Upper lobe of right lung (tissue), 1 donor: ENCODE data around the gene UIMC1. TPM values are rescaled to one million over a fixed set of nuclear protein-coding genes. Genes with fewer than 3 reads are reported as not detected.

Source experiments
- ATAC-seq: fragments of 200-7000 bp; cut with Tn5 transposase; one replicate; pipeline ENCODE4 v1.9.1; 2020; ENCODE audit warnings: mild to moderate bottlenecking, moderate library complexity
- DNase-seq: peaks from one replicate; pipeline ENCODE4 v3.0.0-alpha.2; 2020
- H3K27ac ChIP-seq: fragments of 200-600 bp; one replicate; pipeline ENCODE4 v1.8.0; 2022
- H3K27me3 ChIP-seq: fragments of 200-600 bp; one replicate; pipeline ENCODE4 v1.8.0; 2022; ENCODE audit warnings: mild to moderate bottlenecking
- H3K36me3 ChIP-seq: fragments of 200-600 bp; one replicate; pipeline ENCODE4 v1.8.0; 2022
- H3K4me1 ChIP-seq: fragments of 200-600 bp; one replicate; pipeline ENCODE4 v1.8.0; 2022
- H3K4me3 ChIP-seq: fragments of 200-600 bp; one replicate; pipeline ENCODE4 v1.8.0; 2022; ENCODE audit warnings: mild to moderate bottlenecking
- H3K9me3 ChIP-seq: fragments of 200-600 bp; one replicate; pipeline ENCODE4 v1.8.0; 2022
- intact Hi-C: fragments of 100-400 bp; cut with DNase I; formaldehyde crosslinking; loops from one replicate; pipeline ENCODE4 v1.11.0; 2022
- total RNA-seq: library from RNA; stranded (reverse); fragmentation: NEBNext Ultra II Directional; extraction: Animal tissue kit (Norgen Biotek cat#: 25700); gene quantifications from one replicate; pipeline ENCODE4 v1.2.1, GENCODE V29; 2021
- TF ChIP-seq, protein P1 (sequence below): fragments of 200-600 bp; IDR thresholded peaks from one replicate; pipeline ENCODE4 v1.8.0; 2022; ENCODE audit warnings: antibody characterized with exemption
- donor health status: DM: no; HTN: yes; CAD: no; lungs with severe emphysema.

The UIMC1 gene
- total RNA-seq, 1 donor from 2014 or later = 35.4 TPM

DNA sequence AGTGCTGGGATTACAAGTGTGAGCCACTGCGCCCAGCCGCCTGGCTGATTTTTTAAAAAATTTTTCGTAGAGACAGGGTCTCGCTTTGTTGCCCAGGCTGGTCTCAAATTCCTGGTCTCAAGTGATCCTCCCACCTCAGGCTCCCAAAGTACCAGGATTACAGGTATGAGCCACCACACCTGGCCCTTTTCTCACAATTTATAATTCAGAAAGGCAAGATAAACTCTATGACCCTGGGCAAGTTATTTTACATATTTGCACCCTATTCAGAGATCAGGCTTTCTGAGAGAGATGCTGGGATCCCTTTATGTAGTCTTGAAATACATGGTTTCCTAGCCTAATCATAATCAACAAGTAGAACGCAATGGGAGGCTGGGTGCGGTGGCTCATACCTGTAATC is 36.5 kb upstream of the UIMC1 start:
- H3K27me3 ChIP-seq = no peaks in the 10 kb centered on the region
- H3K9me3 ChIP-seq = no peaks in the 10 kb centered on the region
- DNase-seq (no peak), ATAC-seq (no peak)
- peaks cover 40% of the 10 kb centered on the region for H3K36me3 ChIP-seq
- H3K4me3 ChIP-seq = no peak overlapping the region
- intact Hi-C loops = no loop called here
- no peaks in the 10 kb centered on the region for H3K4me1 ChIP-seq
- H3K27ac ChIP-seq = peak overlapping the region; percentile 11
- TF ChIP-seq, protein P1, sequence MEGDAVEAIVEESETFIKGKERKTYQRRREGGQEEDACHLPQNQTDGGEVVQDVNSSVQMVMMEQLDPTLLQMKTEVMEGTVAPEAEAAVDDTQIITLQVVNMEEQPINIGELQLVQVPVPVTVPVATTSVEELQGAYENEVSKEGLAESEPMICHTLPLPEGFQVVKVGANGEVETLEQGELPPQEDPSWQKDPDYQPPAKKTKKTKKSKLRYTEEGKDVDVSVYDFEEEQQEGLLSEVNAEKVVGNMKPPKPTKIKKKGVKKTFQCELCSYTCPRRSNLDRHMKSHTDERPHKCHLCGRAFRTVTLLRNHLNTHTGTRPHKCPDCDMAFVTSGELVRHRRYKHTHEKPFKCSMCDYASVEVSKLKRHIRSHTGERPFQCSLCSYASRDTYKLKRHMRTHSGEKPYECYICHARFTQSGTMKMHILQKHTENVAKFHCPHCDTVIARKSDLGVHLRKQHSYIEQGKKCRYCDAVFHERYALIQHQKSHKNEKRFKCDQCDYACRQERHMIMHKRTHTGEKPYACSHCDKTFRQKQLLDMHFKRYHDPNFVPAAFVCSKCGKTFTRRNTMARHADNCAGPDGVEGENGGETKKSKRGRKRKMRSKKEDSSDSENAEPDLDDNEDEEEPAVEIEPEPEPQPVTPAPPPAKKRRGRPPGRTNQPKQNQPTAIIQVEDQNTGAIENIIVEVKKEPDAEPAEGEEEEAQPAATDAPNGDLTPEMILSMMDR = no peak

DNA sequence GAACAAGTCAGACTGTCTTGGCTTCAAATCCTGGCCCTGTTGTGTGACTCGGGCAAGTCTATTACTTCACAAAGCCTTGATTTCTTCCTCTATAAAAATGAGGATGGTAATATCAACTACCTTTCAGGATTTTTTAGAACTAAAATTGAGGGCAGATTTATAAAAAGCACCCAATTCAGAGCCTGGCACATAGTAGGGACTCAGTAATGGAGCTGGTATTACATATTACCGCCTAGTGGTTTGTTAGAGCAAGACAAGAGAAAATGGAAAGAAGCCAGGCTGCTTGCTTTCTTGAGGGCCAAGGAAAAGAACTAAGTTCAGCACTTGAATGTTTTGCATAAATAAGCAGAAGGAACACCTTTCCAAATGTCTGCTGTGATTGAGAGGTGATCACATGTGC is 35.4 kb upstream of the UIMC1 start:
- ATAC-seq (no peak), DNase-seq (no peak)
- Histone ChIP-seq H3K36me3 (peaks cover 38% of the 10 kb centered on the region), H3K27ac (no peak overlapping the region), H3K4me3 (no peak overlapping the region), H3K9me3 (no peaks in the 10 kb centered on the region), H3K27me3 (no peaks in the 10 kb centered on the region), H3K4me1 (no peaks in the 10 kb centered on the region)
- intact Hi-C loops = no loop called here
- TF ChIP-seq, protein P1 = no peak

DNA sequence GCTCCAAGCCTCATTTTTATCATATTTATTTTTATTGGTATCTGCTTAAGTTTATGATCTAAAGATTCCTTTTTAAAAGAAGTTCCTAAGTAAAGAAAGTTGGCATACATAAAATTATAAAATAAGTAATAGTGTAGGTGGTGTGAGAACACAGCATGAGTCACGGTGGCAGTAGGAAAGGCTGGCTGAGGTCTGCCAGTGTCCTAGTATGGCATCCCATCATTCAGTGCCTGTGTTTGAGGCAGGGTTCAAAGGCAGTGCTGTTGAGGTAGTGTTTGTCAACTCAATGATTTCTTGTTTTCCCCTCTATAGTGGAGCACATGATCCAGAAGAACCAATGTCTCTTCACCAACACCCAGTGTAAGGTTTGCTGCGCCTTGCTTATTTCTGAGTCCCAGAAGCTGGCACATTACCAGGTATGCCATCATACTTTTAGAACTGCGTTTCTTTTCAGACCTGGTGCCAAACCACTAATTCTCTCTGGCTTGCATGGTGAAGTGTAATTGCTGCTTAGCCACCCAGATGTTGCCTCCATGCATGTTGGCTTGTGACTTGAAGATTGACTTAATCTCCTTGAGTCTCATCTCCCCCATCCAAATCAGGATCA is 34.3 kb upstream of the UIMC1 start:
- H3K27me3 ChIP-seq = no peaks in the 10 kb centered on the region
- no peak overlapping the region for H3K4me3 ChIP-seq
- no peak for ATAC-seq
- H3K9me3 ChIP-seq = no peaks in the 10 kb centered on the region
- intact Hi-C loops = no loop called here
- H3K4me1 ChIP-seq = no peaks in the 10 kb centered on the region
- H3K27ac ChIP-seq = no peak overlapping the region
- peaks cover 32% of the 10 kb centered on the region for H3K36me3 ChIP-seq
- TF ChIP-seq, protein P1 = no peak
- no peak for DNase-seq

DNA sequence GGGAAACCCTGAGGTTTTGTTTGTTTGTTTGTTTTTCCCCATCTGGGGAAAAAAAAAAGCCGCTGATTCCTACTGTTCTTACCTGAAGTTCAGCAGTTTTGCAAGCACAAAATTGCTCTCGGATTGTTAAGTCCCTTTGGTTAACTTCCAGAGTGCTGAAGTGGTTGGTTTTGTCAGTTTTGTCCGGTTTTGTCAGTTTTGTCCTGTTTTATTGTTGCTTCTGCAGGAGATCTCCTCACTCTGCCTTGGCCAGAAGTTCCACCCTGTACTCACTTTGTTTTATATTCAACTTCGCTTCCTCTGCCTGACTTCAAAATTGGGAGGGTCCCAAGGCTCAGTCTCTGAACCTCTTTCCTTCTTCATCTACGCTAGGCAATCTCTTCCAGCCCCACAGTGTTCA is 30.3 kb upstream of the UIMC1 start:
- peaks cover 10% of the 10 kb centered on the region for H3K36me3 ChIP-seq
- intact Hi-C loops = no loop called here
- no peaks in the 10 kb centered on the region for H3K4me1 ChIP-seq
- no peaks in the 10 kb centered on the region for H3K27me3 ChIP-seq
- H3K9me3 ChIP-seq = no peaks in the 10 kb centered on the region
- DNase-seq = no peak
- H3K4me3 ChIP-seq = no peak overlapping the region
- TF ChIP-seq, protein P1 = no peak
- H3K27ac ChIP-seq = no peak overlapping the region
- no peak for ATAC-seq

DNA sequence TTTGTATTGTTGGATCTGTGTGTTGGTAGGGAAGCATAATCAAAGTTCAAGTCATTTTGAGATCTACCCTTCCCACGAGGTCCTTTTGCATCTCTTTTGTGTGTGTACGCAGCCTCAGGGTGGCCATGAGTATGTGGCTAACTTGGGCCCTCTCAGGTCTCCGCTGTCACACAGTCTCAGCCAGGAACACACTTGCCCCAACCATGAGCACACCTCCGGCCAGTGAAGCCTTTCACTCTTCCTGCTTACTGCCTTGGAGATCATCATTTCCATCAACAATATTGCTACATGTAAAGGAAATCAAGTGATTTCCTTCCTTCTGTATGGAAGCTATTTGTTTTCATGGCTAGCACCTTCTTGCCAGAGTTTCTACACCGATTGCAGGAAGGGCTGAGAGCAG is 29.9 kb upstream of the UIMC1 start:
- ATAC-seq = no peak

More for the DNA sequence above, 29.9 kb upstream of the UIMC1 start:
- H3K9me3 ChIP-seq = no peaks in the 10 kb centered on the region
- peaks cover 6% of the 10 kb centered on the region for H3K36me3 ChIP-seq
- no peak overlapping the region for H3K27ac ChIP-seq
- TF ChIP-seq, protein P1 = no peak
- no peaks in the 10 kb centered on the region for H3K4me1 ChIP-seq
- intact Hi-C loops = no loop called here
- no peaks in the 10 kb centered on the region for H3K27me3 ChIP-seq
- H3K4me3 ChIP-seq = no peak overlapping the region
- no peak for DNase-seq
